HepG2 (cell line): ENCODE data around the gene MT1A. TPM values are rescaled to one million over a fixed set of nuclear protein-coding genes. Genes with fewer than 3 reads are reported as not detected.

Experiments
- FOXC1 ChIP-seq: sonication (generic); formaldehyde crosslinking; IDR thresholded peaks from 2 replicates; pipeline ENCODE4 v1.8.0; 2022; ENCODE audit warnings: mild to moderate bottlenecking, missing genetic modification reagents, borderline replicate concordance
- IRX3 ChIP-seq: sonication (generic); formaldehyde crosslinking; IDR thresholded peaks from 2 replicates; pipeline ENCODE4 v1.8.1; 2023; ENCODE audit warnings: mild to moderate bottlenecking, low read depth, missing genetic modification reagents, borderline replicate concordance
- KDM3A ChIP-seq: IDR thresholded peaks from 2 replicates; pipeline ENCODE4 v1.6.1; 2018; ENCODE audit warnings: low read depth, missing compliant biosample characterization
- MEIS2 ChIP-seq: sonication (generic); formaldehyde crosslinking; IDR thresholded peaks from 2 replicates; pipeline ENCODE4 v1.9.0; 2021; ENCODE audit warnings: mild to moderate bottlenecking, missing genetic modification reagents
- MIER2 ChIP-seq: IDR thresholded peaks from 2 replicates; pipeline ENCODE4 v1.6.1; 2016; ENCODE audit warnings: missing biosample characterization, missing genetic modification reagents
- NFE2 ChIP-seq: sonication (generic); formaldehyde crosslinking; IDR thresholded peaks from 2 replicates; pipeline ENCODE4 v1.4.0; 2020; ENCODE audit warnings: missing genetic modification reagents
- SP140L ChIP-seq: sonication (generic); formaldehyde crosslinking; IDR thresholded peaks from 2 replicates; pipeline ENCODE4 v1.4.0; 2020; ENCODE audit warnings: missing genetic modification reagents, borderline replicate concordance
- TAF1 ChIP-seq: sonication (generic); formaldehyde crosslinking; IDR thresholded peaks from 2 replicates; pipeline ENCODE4 v1.4.0; 2020; ENCODE audit warnings: missing genetic modification reagents
- TEAD2 ChIP-seq: sonication (generic); formaldehyde crosslinking; IDR thresholded peaks from 2 replicates; pipeline ENCODE4 v1.9.0; 2021; ENCODE audit warnings: missing genetic modification reagents
- TOE1 ChIP-seq: sonication (generic); formaldehyde crosslinking; IDR thresholded peaks from 2 replicates; pipeline ENCODE4 v1.4.0; 2020; ENCODE audit warnings: mild to moderate bottlenecking, missing genetic modification reagents
- YEATS4 ChIP-seq: sonication (generic); formaldehyde crosslinking; IDR thresholded peaks from 2 replicates; pipeline ENCODE4 v1.4.0; 2020; ENCODE audit warnings: missing genetic modification reagents, borderline replicate concordance
- ZNF10 ChIP-seq: sonication (generic); formaldehyde crosslinking; IDR thresholded peaks from 2 replicates; pipeline ENCODE4 v1.4.0; 2020; ENCODE audit warnings: mild to moderate bottlenecking, low read depth, missing genetic modification reagents, borderline replicate concordance
- ZNF121 ChIP-seq: sonication (generic); formaldehyde crosslinking; IDR thresholded peaks from 2 replicates; pipeline ENCODE4 v1.5.0; 2020; ENCODE audit warnings: mild to moderate bottlenecking, missing genetic modification reagents
- ZNF337 ChIP-seq: sonication (generic); formaldehyde crosslinking; IDR thresholded peaks from 2 replicates; pipeline ENCODE4 v1.5.1; 2020; ENCODE audit warnings: missing genetic modification reagents, low read depth, mild to moderate bottlenecking, borderline replicate concordance
- ZNF546 ChIP-seq: sonication (generic); formaldehyde crosslinking; conservative IDR thresholded peaks from 2 replicates; pipeline ENCODE4 v1.8.1; 2023; ENCODE audit warnings: mild to moderate bottlenecking, missing genetic modification reagents
- ZNF563 ChIP-seq: sonication (generic); formaldehyde crosslinking; IDR thresholded peaks from 2 replicates; pipeline ENCODE4 v1.8.0; 2022; ENCODE audit warnings: mild to moderate bottlenecking, moderate library complexity, missing genetic modification reagents
- ZNF674 ChIP-seq: sonication (generic); formaldehyde crosslinking; IDR thresholded peaks from 2 replicates; pipeline ENCODE4 v1.5.0; 2020; ENCODE audit warnings: low read depth, mild to moderate bottlenecking, missing genetic modification reagents
- ZNF781 ChIP-seq: sonication (generic); formaldehyde crosslinking; IDR thresholded peaks from 2 replicates; pipeline ENCODE4 v1.5.1; 2020; ENCODE audit warnings: borderline replicate concordance, mild to moderate bottlenecking, missing genetic modification reagents; ENCODE audit errors: not compliant biosample characterization
- ZNF800 ChIP-seq: sonication (generic); formaldehyde crosslinking; IDR thresholded peaks from 2 replicates; pipeline ENCODE4 v1.4.0; 2020; ENCODE audit warnings: missing genetic modification reagents
- polyA plus RNA-seq, 8 experiments: library from polyadenylated mRNA; depleted of rRNA in 3 of 8; stranded (reverse) in 7 of 8; unstranded in 1 of 8; fragments of >200 nt; fragmentation: Illumina TruSeq in 4 of 8; extraction: Trizol in 4 of 8; gene quantifications; 2 replicates each; pipeline versions ENCODE4 v1.2.1 to v1.2.3, GENCODE V29; 2011 to 2016; ENCODE audit warnings: low read depth in 4 of 8, missing spikeins in 1 of 8, mixed read lengths in 1 of 8; ENCODE audit not compliant: insufficient read depth in 1 of 8
- total RNA-seq, 5 experiments: library from RNA; depleted of rRNA; stranded (reverse); fragments of >200 nt; fragmentation: Illumina TruSeq; extraction: Trizol; gene quantifications; 2 replicates each; pipeline ENCODE4 v1.2.3, GENCODE V29; 2016; ENCODE audit warnings: low read depth in 1 of 5
- TF ChIP-seq, protein P1 (sequence below): sonication (generic); formaldehyde crosslinking; IDR thresholded peaks from 2 replicates; pipeline ENCODE4 v1.4.0; 2020; ENCODE audit warnings: mild to moderate bottlenecking, missing genetic modification reagents
- TF ChIP-seq, protein P2 (sequence below): sonication (generic); formaldehyde crosslinking; IDR thresholded peaks from 2 replicates; pipeline ENCODE4 v1.4.0; 2020; ENCODE audit warnings: missing genetic modification reagents, borderline replicate concordance

The MT1A gene
- total and polyA plus RNA-seq, 2 of the 13 experiments (the other 11 are each of a cell fraction or from before 2014, with no cell fraction given) = 8.3 to 10.4 TPM

DNA sequence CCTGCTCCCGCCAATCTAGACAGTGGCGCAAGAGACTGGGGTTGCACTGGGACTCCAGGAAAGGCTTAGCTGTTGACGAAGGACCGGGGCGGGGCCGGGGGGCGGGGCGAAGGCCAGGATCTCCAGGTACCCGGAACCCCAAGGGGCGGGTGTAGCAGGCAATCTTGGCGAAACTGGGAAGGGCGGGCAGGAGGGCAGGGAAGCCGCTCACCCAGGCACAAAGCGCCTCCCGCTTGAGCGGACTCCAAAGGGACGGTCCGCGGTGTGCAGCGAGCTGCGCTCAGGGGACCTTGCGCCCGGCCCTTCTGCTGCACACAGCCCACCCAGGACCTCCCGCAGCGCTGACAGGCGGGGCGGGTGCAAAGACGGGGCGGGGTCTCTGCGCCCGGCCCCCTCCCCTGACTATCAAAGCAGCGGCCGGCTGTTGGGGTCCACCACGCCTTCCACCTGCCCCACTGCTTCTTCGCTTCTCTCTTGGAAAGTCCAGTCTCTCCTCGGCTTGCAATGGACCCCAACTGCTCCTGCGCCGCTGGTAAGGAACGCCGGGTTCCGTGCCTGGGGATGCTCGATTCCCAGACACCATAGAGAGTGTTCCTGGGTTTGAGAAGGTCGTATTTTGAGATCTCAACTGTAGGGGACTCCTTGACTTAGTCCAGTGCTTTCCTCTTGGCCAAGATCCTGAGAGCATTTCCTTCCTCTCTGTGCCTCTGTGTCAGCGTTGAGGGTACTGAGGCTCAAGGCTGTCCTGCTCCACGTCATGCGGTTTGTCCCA lies 19.3 kb downstream of the MT1A start, which contains the start of gene MT1F (continued):
- TF ChIP-seq, protein P1, sequence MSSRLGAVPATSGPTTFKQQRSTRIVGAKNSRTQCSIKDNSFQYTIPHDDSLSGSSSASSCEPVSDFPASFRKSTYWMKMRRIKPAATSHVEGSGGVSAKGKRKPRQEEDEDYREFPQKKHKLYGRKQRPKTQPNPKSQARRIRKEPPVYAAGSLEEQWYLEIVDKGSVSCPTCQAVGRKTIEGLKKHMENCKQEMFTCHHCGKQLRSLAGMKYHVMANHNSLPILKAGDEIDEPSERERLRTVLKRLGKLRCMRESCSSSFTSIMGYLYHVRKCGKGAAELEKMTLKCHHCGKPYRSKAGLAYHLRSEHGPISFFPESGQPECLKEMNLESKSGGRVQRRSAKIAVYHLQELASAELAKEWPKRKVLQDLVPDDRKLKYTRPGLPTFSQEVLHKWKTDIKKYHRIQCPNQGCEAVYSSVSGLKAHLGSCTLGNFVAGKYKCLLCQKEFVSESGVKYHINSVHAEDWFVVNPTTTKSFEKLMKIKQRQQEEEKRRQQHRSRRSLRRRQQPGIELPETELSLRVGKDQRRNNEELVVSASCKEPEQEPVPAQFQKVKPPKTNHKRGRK (CRISPR knock-in tag) = no peak
- no peak for TF ChIP-seq SP140L (CRISPR knock-in tag)
- TF ChIP-seq ZNF800 (CRISPR knock-in tag) = peak; percentile 97
- 0 out of 2 replicates have a peak, but pooled peaks have one; percentile 67 for TF ChIP-seq ZNF546 (CRISPR knock-in tag)
- TF ChIP-seq ZNF337 (CRISPR knock-in tag) = no peak
- TF ChIP-seq TAF1 (CRISPR knock-in tag) = peak; percentile 31; the same call in 1 of the 2 replicates
- no peak for TF ChIP-seq ZNF674 (CRISPR knock-in tag)
- TF ChIP-seq MEIS2 = peak; percentile 27; the same call in 1 of the 2 replicates
- TF ChIP-seq YEATS4 (CRISPR knock-in tag) = peak; percentile 78; the same call in 1 of the 2 replicates
- TF ChIP-seq ZNF781 (CRISPR knock-in tag) = peak; percentile 91
- 0 out of 2 replicates have a peak, but pooled peaks have one; percentile 17 for TF ChIP-seq ZNF121 (CRISPR knock-in tag)
- TF ChIP-seq TEAD2 (CRISPR knock-in tag) = no peak; the same call in 1 of the 2 replicates
- TF ChIP-seq NFE2 (CRISPR knock-in tag) = no peak
- TF ChIP-seq TOE1 = no peak
- no peak; the same call in 1 of the 2 replicates for TF ChIP-seq MIER2
- peak; percentile 56 for TF ChIP-seq FOXC1
- TF ChIP-seq KDM3A (CRISPR knock-in tag) = no peak; the same call in 1 of the 2 replicates
- TF ChIP-seq, protein P2, sequence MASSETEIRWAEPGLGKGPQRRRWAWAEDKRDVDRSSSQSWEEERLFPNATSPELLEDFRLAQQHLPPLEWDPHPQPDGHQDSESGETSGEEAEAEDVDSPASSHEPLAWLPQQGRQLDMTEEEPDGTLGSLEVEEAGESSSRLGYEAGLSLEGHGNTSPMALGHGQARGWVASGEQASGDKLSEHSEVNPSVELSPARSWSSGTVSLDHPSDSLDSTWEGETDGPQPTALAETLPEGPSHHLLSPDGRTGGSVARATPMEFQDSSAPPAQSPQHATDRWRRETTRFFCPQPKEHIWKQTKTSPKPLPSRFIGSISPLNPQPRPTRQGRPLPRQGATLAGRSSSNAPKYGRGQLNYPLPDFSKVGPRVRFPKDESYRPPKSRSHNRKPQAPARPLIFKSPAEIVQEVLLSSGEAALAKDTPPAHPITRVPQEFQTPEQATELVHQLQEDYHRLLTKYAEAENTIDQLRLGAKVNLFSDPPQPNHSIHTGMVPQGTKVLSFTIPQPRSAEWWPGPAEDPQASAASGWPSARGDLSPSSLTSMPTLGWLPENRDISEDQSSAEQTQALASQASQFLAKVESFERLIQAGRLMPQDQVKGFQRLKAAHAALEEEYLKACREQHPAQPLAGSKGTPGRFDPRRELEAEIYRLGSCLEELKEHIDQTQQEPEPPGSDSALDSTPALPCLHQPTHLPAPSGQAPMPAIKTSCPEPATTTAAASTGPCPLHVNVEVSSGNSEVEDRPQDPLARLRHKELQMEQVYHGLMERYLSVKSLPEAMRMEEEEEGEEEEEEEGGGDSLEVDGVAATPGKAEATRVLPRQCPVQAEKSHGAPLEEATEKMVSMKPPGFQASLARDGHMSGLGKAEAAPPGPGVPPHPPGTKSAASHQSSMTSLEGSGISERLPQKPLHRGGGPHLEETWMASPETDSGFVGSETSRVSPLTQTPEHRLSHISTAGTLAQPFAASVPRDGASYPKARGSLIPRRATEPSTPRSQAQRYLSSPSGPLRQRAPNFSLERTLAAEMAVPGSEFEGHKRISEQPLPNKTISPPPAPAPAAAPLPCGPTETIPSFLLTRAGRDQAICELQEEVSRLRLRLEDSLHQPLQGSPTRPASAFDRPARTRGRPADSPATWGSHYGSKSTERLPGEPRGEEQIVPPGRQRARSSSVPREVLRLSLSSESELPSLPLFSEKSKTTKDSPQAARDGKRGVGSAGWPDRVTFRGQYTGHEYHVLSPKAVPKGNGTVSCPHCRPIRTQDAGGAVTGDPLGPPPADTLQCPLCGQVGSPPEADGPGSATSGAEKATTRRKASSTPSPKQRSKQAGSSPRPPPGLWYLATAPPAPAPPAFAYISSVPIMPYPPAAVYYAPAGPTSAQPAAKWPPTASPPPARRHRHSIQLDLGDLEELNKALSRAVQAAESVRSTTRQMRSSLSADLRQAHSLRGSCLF (CRISPR knock-in tag) = no peak
- TF ChIP-seq ZNF563 (CRISPR knock-in tag) = peak; percentile 76; the same call in 1 of the 2 replicates
- TF ChIP-seq IRX3 (CRISPR knock-in tag) = no peak; the same call in 1 of the 2 replicates
- no peak for TF ChIP-seq ZNF10 (CRISPR knock-in tag)
